ENCODE measurements around the gene SNAPC1. TPM values are rescaled to one million over a fixed set of nuclear protein-coding genes. Genes with fewer than 3 reads are reported as not detected.

Gene SNAPC1
- total RNA-seq, 1 donor from 2014 or later = 6.6 TPM

GRCh38 chr14:61836807-61837206 is 74.6 kb downstream of the SNAPC1 start:
- DNase-seq (ENCODE audit: extremely low spot score in 2 of 2) = no peak
- no peak for TF ChIP-seq POLR2A (IDR thresholded peaks at IDR 0.05)
- H3K4me1 ChIP-seq = no peaks in the 10 kb centered on the region
- H3K9me3 ChIP-seq = no peaks in the 10 kb centered on the region
- no peak overlapping the region for H3K4me3 ChIP-seq
- intact Hi-C loops (cut with DNase I) = loop anchor here (10.0 kb wide), 1 partner anchor 92 kb away; no protein-coding TSS in a partner anchor
- H3K27ac ChIP-seq = no peak overlapping the region
- H3K36me3 ChIP-seq = no peaks in the 10 kb centered on the region
- H3K27me3 ChIP-seq = no peaks in the 10 kb centered on the region

GRCh38 chr14:61837336-61838229 is 75.4 kb downstream of the SNAPC1 start:
- H3K36me3 ChIP-seq = no peaks in the 10 kb centered on the region
- DNase-seq (ENCODE audit: extremely low spot score in 2 of 2) = no peak
- no peaks in the 10 kb centered on the region for H3K4me1 ChIP-seq
- intact Hi-C loops (cut with DNase I) = loop anchor here (10.0 kb wide), 1 partner anchor 93 kb away; no protein-coding TSS in a partner anchor
- TF ChIP-seq POLR2A (IDR thresholded peaks at IDR 0.05) (no peak), POLR2AphosphoS5 (IDR thresholded peaks at IDR 0.05; ENCODE audit: insufficient read depth in 1 of 2, low read depth in 1 of 2) (peak in 1 of 2 donors; percentile 39), CTCF (IDR thresholded peaks at IDR 0.05) (peak; percentile 85 to 98 (median 93))
- H3K27ac ChIP-seq = no peak overlapping the region
- H3K9me3 ChIP-seq = no peaks in the 10 kb centered on the region
- no peaks in the 10 kb centered on the region for H3K27me3 ChIP-seq
- no peak overlapping the region for H3K4me3 ChIP-seq

- Histone ChIP-seq H3K27me3 (no peaks in the 10 kb centered on the region), H3K9me3 (no peaks in the 10 kb centered on the region), H3K27ac (no peak overlapping the region), H3K4me1 (no peaks in the 10 kb centered on the region), H3K36me3 (no peaks in the 10 kb centered on the region), H3K4me3 (no peak overlapping the region)
- DNase-seq (ENCODE audit: extremely low spot score in 2 of 2) = no peak
- intact Hi-C loops (cut with DNase I) = loop anchor here (10.0 kb wide), 1 partner anchor 94 kb away; no protein-coding TSS in a partner anchor
- TF ChIP-seq POLR2AphosphoS5 (IDR thresholded peaks at IDR 0.05; ENCODE audit: insufficient read depth in 1 of 2, low read depth in 1 of 2) (no peak), CTCF (IDR thresholded peaks at IDR 0.05) (no peak), POLR2A (IDR thresholded peaks at IDR 0.05) (no peak)
Observed at GRCh38 chr14:61838661-61839245, 76.5 kb downstream of the SNAPC1 start.

- H3K4me3 ChIP-seq = no peak overlapping the region
- H3K36me3 ChIP-seq = no peaks in the 10 kb centered on the region
- intact Hi-C loops (cut with DNase I) = loop anchor here (10.0 kb wide), 1 partner anchor 95 kb away; no protein-coding TSS in a partner anchor
- no peaks in the 10 kb centered on the region for H3K27me3 ChIP-seq
- DNase-seq (ENCODE audit: extremely low spot score in 2 of 2) = no peak
- H3K9me3 ChIP-seq = no peaks in the 10 kb centered on the region
- H3K27ac ChIP-seq = no peak overlapping the region
- TF ChIP-seq CTCF (IDR thresholded peaks at IDR 0.05) (no peak), POLR2A (IDR thresholded peaks at IDR 0.05) (no peak), POLR2AphosphoS5 (IDR thresholded peaks at IDR 0.05; ENCODE audit: insufficient read depth in 1 of 2, low read depth in 1 of 2) (no peak)
- H3K4me1 ChIP-seq = no peaks in the 10 kb centered on the region
Observed at GRCh38 chr14:61839507-61839906, 77.3 kb downstream of the SNAPC1 start.

GRCh38 chr14:61841145-61841544 is 78.9 kb downstream of the SNAPC1 start:
- DNase-seq (ENCODE audit: extremely low spot score in 2 of 2) = no peak
- TF ChIP-seq POLR2A (IDR thresholded peaks at IDR 0.05) (no peak), CTCF (IDR thresholded peaks at IDR 0.05) (no peak), POLR2AphosphoS5 (IDR thresholded peaks at IDR 0.05; ENCODE audit: insufficient read depth in 1 of 2, low read depth in 1 of 2) (no peak)
- intact Hi-C loops (cut with DNase I) = no loop called here
- Histone ChIP-seq H3K27me3 (no peaks in the 10 kb centered on the region), H3K36me3 (no peaks in the 10 kb centered on the region), H3K4me3 (no peak overlapping the region), H3K9me3 (no peaks in the 10 kb centered on the region), H3K27ac (no peak overlapping the region), H3K4me1 (no peaks in the 10 kb centered on the region)

Other genes starting within 250 kb of the SNAPC1 start
- gene HIF1A, start 66.9 kb upstream of the SNAPC1 start, total RNA-seq = 140 TPM
- 0.74 TPM for gene SYT16, start 50.3 kb downstream of the SNAPC1 start, total RNA-seq